A549 treated with Mapracorat at 1 μM for 4 hours (cell line): ENCODE measurements around the gene SMIM34. TPM values are rescaled to one million over a fixed set of nuclear protein-coding genes. Genes with fewer than 3 reads are reported as not detected.

Source experiments
- total RNA-seq: library from RNA; stranded (reverse); fragments of 200-300 nt; extraction: Qiagen RNA extraction; gene quantifications from 5 replicates; pipeline ENCODE4 v1.2.3, GENCODE V29; 2022

SMIM34 gene
- total RNA-seq = not detected in 5 replicates

DNA sequence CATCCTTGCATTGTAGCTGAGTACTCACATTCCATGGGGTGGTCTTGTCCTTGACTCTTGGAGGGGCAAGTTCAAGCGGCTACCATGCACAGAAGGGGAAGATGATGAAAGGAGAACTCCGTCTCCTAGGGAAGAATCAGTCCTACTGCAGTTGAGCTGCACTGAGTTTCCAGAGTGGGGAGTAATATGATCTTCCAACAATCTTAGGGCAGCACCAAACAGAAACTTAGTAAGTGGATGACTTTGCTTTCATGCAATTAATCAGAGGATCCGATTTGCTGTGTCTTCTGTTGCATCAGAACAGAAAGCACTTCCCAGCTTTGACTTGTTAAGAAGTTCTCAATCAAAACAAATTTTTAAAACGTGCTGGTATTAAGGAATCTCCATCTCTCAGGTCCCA lies at the start of gene SMIM34:
SMIM34 (minus strand) TSS at position 147 of the 400 bp plus-strand sequence; CDS start at position 35, 112 bp downstream.

GRCh38 chr21:34374940-34375618 lies 48.7 kb downstream of the SMIM34 start, which contains the start of gene SMIM11:
SMIM11 (plus strand) TSS chr21:34375507; CDS start chr21:34379505, 3,998 bp downstream.

Other genes starting within 250 kb of the SMIM34 start
- not detected in 5 replicates for gene KCNE2, start 59.9 kb downstream of the SMIM34 start, total RNA-seq
- 1.3 to 12.7 TPM (median 8.5 TPM) in 5 replicates for gene SMIM11, start 48.4 kb downstream of the SMIM34 start, total RNA-seq
- 0.06 to 0.15 TPM (median 0.08 TPM) in 3 of 5 replicates, not detected in the others for gene KCNE1, start 88.3 kb upstream of the SMIM34 start, total RNA-seq
- 12.6 to 15.7 TPM (median 13.2 TPM) in 5 replicates for gene RCAN1, start 191.2 kb upstream of the SMIM34 start, total RNA-seq
- 0.03 to 0.06 TPM (median 0.05 TPM) in 4 of 5 replicates, not detected in the other for gene CLIC6, start 245.0 kb upstream of the SMIM34 start, total RNA-seq